HG03095 (cell line): ENCODE measurements around the gene IREB2.
"Not testable (repeated sequence)": the region's sequence is repeated elsewhere in the genome, so short reads cannot be mapped to it uniquely, and the experiment has no call there.

Experiments
- ATAC-seq: cut with Tn5 transposase; IDR thresholded peaks from one replicate; pipeline ENCODE4 v1.9.1; 2021; ENCODE audit warnings: moderate library complexity; ENCODE audit not compliant: unreplicated experiment

IREB2 gene, protein sequence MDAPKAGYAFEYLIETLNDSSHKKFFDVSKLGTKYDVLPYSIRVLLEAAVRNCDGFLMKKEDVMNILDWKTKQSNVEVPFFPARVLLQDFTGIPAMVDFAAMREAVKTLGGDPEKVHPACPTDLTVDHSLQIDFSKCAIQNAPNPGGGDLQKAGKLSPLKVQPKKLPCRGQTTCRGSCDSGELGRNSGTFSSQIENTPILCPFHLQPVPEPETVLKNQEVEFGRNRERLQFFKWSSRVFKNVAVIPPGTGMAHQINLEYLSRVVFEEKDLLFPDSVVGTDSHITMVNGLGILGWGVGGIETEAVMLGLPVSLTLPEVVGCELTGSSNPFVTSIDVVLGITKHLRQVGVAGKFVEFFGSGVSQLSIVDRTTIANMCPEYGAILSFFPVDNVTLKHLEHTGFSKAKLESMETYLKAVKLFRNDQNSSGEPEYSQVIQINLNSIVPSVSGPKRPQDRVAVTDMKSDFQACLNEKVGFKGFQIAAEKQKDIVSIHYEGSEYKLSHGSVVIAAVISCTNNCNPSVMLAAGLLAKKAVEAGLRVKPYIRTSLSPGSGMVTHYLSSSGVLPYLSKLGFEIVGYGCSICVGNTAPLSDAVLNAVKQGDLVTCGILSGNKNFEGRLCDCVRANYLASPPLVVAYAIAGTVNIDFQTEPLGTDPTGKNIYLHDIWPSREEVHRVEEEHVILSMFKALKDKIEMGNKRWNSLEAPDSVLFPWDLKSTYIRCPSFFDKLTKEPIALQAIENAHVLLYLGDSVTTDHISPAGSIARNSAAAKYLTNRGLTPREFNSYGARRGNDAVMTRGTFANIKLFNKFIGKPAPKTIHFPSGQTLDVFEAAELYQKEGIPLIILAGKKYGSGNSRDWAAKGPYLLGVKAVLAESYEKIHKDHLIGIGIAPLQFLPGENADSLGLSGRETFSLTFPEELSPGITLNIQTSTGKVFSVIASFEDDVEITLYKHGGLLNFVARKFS

GRCh38 chr15:78437762-78438618, at the start of gene IREB2:
TSS of gene IREB2 (plus strand) at chr15:78438216. CDS start at chr15:78438338, 122 bp downstream.
- ATAC-seq: peak; percentile 77

DNA sequence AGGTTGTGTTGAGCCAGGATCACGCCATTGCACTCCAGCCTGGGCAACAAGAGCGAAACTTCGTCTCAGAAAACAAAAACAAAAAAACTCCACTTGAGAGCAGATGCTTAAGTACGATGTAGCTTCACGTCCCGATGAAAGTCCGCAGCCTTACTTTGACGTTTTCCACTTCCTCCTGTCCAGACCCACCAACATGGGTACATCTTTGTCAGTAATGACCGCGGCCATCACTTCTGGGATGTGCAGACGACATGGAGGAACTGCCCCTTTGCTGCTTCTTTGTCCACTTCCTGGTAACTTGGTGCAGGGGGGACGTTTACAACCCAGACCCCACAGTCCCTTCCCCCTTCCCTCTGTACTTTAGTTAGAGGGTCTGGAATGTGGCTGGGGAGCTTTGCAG, 49.2 kb upstream of the IREB2 start:
- ATAC-seq: no peak

DNA sequence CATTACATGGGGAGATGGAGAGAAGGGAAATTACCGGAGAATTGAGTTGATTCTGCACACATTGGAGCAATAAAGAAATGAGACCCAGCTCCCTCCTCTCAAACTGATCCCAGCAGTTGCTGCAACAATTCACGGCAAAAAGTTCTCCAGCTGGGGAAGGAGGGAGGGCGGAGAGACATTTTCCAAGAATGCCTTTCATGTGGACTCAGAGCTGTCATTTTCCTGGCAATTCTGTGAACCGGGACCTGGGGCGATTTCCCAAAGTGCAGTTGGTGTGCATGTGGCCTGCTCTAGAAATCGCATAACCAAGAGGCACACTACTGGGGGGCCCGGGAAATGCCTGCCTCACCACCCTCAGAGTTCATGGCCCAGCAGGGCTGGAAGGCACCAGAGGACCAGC, 48.7 kb upstream of the IREB2 start:
- no peak for ATAC-seq

- no peak for ATAC-seq
Measured at GRCh38 chr15:78389738-78390137, 48.3 kb upstream of the IREB2 start.

DNA sequence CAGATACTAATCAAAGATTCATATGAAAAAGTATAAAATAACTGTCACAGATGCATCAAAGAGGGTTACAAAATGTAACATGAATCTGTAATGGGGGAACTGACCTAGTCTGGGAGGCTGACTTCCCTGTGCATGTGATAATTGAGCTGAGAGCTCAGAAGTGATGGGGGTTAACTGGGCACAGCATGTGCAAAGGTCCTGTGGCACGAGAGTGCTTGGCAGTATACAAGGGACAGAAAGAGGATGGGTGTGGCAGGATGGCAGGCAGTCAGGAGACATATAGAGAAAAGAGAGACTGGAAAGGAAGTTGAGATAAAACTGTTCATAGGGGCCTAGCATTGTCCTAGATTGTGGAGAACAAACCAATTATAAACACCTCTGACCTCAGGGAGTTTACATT, 47.8 kb upstream of the IREB2 start:
- no peak for ATAC-seq

GRCh38 chr15:78390826-78391225, 47.2 kb upstream of the IREB2 start:
- ATAC-seq: no peak

- no peak for ATAC-seq
Measured at GRCh38 chr15:78391781-78392180, 46.2 kb upstream of the IREB2 start.

DNA sequence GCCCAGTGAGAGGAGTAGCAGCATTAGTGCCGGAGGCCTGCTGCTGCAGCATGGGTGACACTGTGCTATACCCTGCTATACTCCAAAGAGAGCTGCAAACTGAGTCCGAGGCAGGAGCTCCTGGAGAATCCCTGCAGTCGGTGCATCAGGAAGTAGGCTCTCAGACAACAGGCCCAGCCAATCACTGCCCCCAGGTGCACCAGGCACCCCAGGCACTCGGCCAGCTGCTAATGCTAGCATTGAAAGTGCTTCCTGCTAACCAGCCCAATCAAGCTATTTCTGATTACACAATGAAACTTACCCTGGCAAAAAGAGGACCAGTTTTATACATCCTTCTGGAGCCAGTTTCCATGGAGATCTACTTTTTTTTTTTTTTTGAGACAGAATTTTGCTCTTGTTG, 45.6 kb upstream of the IREB2 start:
- no peak for ATAC-seq

DNA sequence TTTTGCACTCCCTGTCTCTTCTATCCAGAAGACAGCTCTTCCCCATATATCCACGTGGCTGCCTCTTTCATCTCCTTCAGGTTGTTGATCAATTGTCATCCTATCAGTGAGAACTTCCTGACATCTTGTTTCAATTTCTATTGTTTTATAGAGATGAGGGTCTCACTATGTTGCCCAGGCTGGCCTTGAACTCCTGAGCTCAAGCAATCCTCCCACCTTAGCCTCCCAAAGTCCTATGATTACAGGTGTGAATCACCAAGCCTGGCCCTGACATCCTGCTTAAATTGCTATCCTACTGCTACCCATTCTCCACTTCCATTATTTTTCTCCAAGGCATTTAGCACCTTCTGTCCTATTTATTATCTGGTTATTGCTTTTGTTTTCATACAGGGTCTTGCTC, 44.9 kb upstream of the IREB2 start:
- no peak for ATAC-seq

DNA sequence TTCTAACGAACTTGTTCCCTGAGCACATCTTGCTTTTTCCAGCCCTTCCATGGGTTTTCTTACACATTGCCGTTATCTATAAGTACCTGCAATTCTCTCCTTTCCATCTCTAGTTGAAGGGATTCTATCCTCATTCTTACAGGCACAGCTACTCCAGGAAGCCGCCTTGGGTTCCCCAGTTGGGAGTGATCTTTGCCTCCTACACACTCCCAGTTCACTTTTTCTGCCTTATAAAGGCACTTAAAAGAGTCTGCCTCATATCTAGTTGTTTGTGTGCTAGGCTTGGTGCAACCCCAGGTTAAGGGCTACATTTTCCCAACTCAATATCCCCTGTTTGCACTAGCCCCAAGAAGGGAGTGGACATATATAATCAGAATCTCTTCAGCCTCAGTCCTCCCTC, 44.0 kb upstream of the IREB2 start:
- ATAC-seq: no peak

- no peak for ATAC-seq
Measured at GRCh38 chr15:78394981-78395616, 42.9 kb upstream of the IREB2 start.

DNA sequence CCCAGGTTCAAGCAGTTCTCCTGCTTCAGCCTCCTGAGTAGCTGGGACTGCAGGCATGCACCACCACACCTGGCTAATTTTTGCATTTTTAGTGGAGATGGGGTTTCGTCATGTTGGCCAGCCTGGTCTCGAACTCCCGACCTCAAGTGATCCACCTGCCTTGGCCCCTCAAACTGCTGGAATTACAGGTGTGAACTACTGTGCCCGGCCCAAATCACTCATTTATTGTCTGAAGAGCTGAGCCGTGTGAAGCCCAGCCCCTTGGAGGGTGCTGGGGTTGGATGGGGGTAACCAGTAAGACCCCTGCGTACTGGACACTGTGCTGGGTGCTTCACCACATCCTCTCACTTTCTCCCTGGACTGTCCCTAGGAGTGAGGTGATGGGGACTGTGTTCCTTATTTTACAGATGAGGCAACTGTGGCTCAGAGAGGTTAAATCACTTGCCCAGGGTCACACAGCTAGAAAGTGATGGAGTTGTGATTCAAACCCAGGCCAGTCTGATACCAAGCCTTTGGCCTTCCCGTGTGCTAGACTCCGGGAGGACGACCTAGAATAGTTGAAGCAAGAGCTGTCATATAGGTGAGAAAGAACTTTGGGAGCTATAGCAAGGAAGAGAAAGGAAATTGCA, 41.7 kb upstream of the IREB2 start:
- ATAC-seq: no peak

DNA sequence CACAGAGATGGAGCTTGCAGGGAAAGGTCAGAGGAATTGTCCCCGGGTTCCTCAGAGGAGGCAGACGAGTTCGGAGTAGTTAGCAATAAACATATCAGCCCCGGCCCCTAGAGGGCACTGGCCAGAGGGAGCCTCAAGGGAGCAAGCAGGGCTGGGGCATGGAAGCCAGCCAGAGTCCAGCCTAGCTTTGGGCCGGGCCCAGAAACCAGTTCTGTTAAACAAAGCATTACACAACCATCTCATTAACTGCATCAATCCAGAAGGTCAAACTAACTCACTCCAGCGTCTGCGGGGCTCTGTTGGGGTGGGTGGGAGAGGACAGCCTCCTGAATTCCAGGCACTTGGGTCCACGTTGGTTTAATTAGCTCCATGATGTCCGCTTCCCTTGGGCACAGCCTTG, 41.0 kb upstream of the IREB2 start:
- ATAC-seq: no peak

DNA sequence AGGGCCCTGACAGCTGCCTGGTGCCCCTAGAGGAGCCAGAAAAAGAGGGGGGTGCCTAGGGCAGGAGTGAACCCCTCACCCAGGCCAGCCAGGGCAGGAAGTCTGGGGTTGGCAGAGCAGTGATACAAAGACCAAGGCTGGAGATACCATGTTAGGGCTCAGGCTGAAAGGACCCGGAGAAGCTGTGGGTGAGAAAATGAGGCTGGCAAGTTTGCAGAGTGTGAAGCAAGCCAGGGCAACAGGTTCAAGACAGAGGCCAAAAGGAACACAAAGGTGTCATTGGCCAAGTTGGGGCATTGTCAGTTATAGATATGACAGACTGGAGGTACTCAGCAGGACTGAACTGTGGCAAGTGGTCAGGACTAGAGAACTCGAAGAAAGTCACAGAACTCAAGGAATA, 40.6 kb upstream of the IREB2 start:
- no peak for ATAC-seq

- ATAC-seq: no peak
Measured at GRCh38 chr15:78398076-78398825, 39.8 kb upstream of the IREB2 start.

- no peak for ATAC-seq
Measured at GRCh38 chr15:78399091-78399490, 38.9 kb upstream of the IREB2 start.

- no peak for ATAC-seq
Measured at GRCh38 chr15:78402061-78402610, 35.9 kb upstream of the IREB2 start.

DNA sequence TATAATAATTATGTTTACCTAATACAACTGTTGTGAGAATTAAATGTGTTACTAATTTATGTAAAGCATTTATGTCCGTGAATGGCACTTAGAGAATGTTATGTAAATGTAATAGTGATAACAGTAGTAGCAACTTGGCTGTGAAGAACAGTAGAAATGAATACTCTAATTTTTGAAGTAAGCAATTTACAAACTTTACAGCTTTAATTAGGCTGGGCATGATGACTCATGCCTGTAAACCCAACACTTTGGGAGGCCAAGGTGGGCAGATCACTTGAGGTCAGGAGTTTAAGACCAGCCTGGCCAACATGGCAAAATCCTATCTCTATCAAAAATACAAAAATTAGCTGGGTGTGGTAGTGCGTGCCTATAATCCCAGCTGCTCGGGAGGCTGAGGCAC, 33.9 kb upstream of the IREB2 start:
- ATAC-seq: no peak

GRCh38 chr15:78404796-78405195, 33.2 kb upstream of the IREB2 start:
- not testable (repeated sequence) for ATAC-seq
